CD14-positive monocyte (primary cell): ENCODE measurements around the gene NTRK2. TPM values are rescaled to one million over a fixed set of nuclear protein-coding genes. Genes with fewer than 3 reads are reported as not detected.

ENCODE experiments used
- DNase-seq, 3 donors: peaks; one replicate each; pipeline ENCODE4 v3.0.0-alpha.2; 2011 to 2022
- H2AFZ ChIP-seq: 2 replicates; pipeline ENCODE4 v1.6.0; 2012; ENCODE audit warnings: mild to moderate bottlenecking, low read depth, low read length, inconsistent platforms; ENCODE audit not compliant: insufficient read depth, poor library complexity, severe bottlenecking
- H3K27ac ChIP-seq, 2 donors: 1 replicate in 1 of 2; 2 replicates in 1 of 2; pipeline ENCODE4 v1.5.1; 2012 to 2013; ENCODE audit warnings: low read length in 2 of 2, control low read depth in 1 of 2, inconsistent platforms in 1 of 2, low read depth in 1 of 2, mild to moderate bottlenecking in 1 of 2
- H3K27me3 ChIP-seq, 2 donors: one replicate each; pipeline versions ENCODE4 v1.6.0 to v1.6.1; 2011 to 2013; ENCODE audit warnings: low read length in 2 of 2; ENCODE audit not compliant: control insufficient read depth in 2 of 2, insufficient read depth in 2 of 2
- H3K36me3 ChIP-seq, 2 donors: replicated peaks in 1 of 2; 1 replicate in 1 of 2; 2 replicates in 1 of 2; pipeline versions ENCODE4 v1.5.1 to v1.6.1; 2012 to 2013; ENCODE audit warnings: low read length in 2 of 2, control low read depth in 1 of 2, inconsistent platforms in 1 of 2, mild to moderate bottlenecking in 1 of 2; ENCODE audit not compliant: insufficient read depth in 2 of 2, control insufficient read depth in 1 of 2
- H3K4me1 ChIP-seq, 2 donors: 1 replicate in 1 of 2; 2 replicates in 1 of 2; pipeline versions ENCODE4 v1.5.1 to v1.6.1; 2012 to 2013; ENCODE audit warnings: low read length in 2 of 2, control low read depth in 1 of 2, inconsistent platforms in 1 of 2, mild to moderate bottlenecking in 1 of 2, moderate library complexity in 1 of 2; ENCODE audit not compliant: insufficient read depth in 2 of 2, control insufficient read depth in 1 of 2
- H3K4me2 ChIP-seq: replicated peaks from 2 replicates; pipeline ENCODE3; 2012; ENCODE audit warnings: low read length, moderate library complexity, mild to moderate bottlenecking; ENCODE audit not compliant: poor library complexity, severe bottlenecking; ENCODE audit errors: extremely low read depth
- H3K4me3 ChIP-seq, 3 experiments: fragments of 200-600 bp in 1 of 3; sonication (generic) in 1 of 3; replicated peaks in 1 of 3; 1 replicate in 2 of 3; 2 replicates in 1 of 3; pipeline ENCODE4 v1.5.1; 2011 to 2013; ENCODE audit warnings: low read length in 3 of 3, mild to moderate bottlenecking in 3 of 3, control low read depth in 2 of 3, low read depth in 2 of 3, inconsistent platforms in 1 of 3, moderate library complexity in 1 of 3
- H3K79me2 ChIP-seq: 2 replicates; pipeline ENCODE4 v1.6.0; 2012; ENCODE audit warnings: mild to moderate bottlenecking, control low read depth, inconsistent platforms, low read length, moderate library complexity; ENCODE audit not compliant: insufficient read depth
- H3K9ac ChIP-seq: 2 replicates; pipeline ENCODE4 v1.6.0; 2017; ENCODE audit warnings: low read length, mild to moderate bottlenecking; ENCODE audit not compliant: insufficient read depth, poor library complexity, severe bottlenecking
- H3K9me3 ChIP-seq, 2 donors: replicated peaks in 1 of 2; 1 replicate in 1 of 2; 2 replicates in 1 of 2; pipeline versions ENCODE4 v1.5.1 to v1.6.1; 2012 to 2013; ENCODE audit warnings: low read length in 2 of 2, control low read depth in 1 of 2; ENCODE audit not compliant: control insufficient read depth in 1 of 2, insufficient read depth in 1 of 2
- H4K20me1 ChIP-seq: 2 replicates; pipeline ENCODE4 v1.6.0; 2012; ENCODE audit warnings: mild to moderate bottlenecking, low read length, control low read depth, moderate library complexity; ENCODE audit not compliant: insufficient read depth
- H3K27ac Mint-ChIP-seq, 7 donors: one replicate each; pipeline ENCODE4 v1.8.0; 2020; ENCODE audit warnings: mild to moderate bottlenecking in 7 of 7, mixed read lengths in 7 of 7, moderate library complexity in 6 of 7, inconsistent platforms in 2 of 7
- H3K27me3 Mint-ChIP-seq, 3 donors: one replicate each; pipeline ENCODE4 v1.8.0; 2021 to 2022; ENCODE audit warnings: low read depth in 3 of 3, mild to moderate bottlenecking in 3 of 3, mixed read lengths in 3 of 3, moderate library complexity in 3 of 3, inconsistent platforms in 1 of 3
- H3K36me3 Mint-ChIP-seq, 2 donors: one replicate each; pipeline ENCODE4 v1.8.0; 2020; ENCODE audit warnings: mixed read lengths in 2 of 2, inconsistent platforms in 1 of 2, mild to moderate bottlenecking in 1 of 2
- H3K4me1 Mint-ChIP-seq: one replicate; pipeline ENCODE4 v1.8.0; 2020; ENCODE audit warnings: mild to moderate bottlenecking, mixed read lengths
- H3K4me3 Mint-ChIP-seq, 2 donors: one replicate each; pipeline ENCODE4 v1.8.0; 2020; ENCODE audit warnings: mild to moderate bottlenecking in 2 of 2, mixed read lengths in 2 of 2, moderate library complexity in 1 of 2
- H3K9me3 Mint-ChIP-seq, 7 donors: one replicate each; pipeline ENCODE4 v1.8.0; 2020 to 2022; ENCODE audit warnings: mixed read lengths in 7 of 7, mild to moderate bottlenecking in 6 of 7, moderate library complexity in 6 of 7, inconsistent platforms in 2 of 7
- CTCF ChIP-seq: fragments of 200-600 bp; IDR thresholded peaks from one replicate; pipeline ENCODE4 v1.8.0; 2022; ENCODE audit warnings: antibody characterized with exemption, mild to moderate bottlenecking
- WGBS: methylation state at CpG from one replicate; pipeline ENCODE4 v1.1.5; 2013; ENCODE audit warnings: missing lambda C conversion rate; ENCODE audit not compliant: insufficient coverage; 5-methylcytosine and 5-hydroxymethylcytosine counted together
- intact Hi-C, 2 donors: fragments of 100-400 bp; cut with micrococcal nuclease; formaldehyde crosslinking; loops; one replicate each; pipeline versions ENCODE4 v1.15.0 to v1.15.1; 2023
- polyA plus RNA-seq, 3 donors: library from polyadenylated mRNA; depleted of rRNA in 1 of 3; unstranded in 2 of 3; stranded (reverse) in 1 of 3; fragments of 300-500 nt in 2 of 3; fragments of >200 nt in 1 of 3; fragmentation: Illumina TruSeq in 2 of 3; gene quantifications; 1 replicate in 2 of 3; 2 replicates in 1 of 3; pipeline ENCODE4 v1.2.3, GENCODE V29; 2012 to 2021

The NTRK2 gene
- polyA plus RNA-seq, 3 donors = not detected

GRCh38 chr9:85001925-85002324, 332.4 kb downstream of the NTRK2 start:
- no peak overlapping the region for H3K4me3 Mint-ChIP-seq
- Histone ChIP-seq H4K20me1 (no peaks in the 10 kb centered on the region), H3K36me3 (no peaks in the 10 kb centered on the region), H3K27me3 (no peaks in the 10 kb centered on the region), H3K4me3 (no peak overlapping the region), H3K4me2 (no peak overlapping the region), H3K79me2 (no peaks in the 10 kb centered on the region), H3K9me3 (peaks cover 6 to 10% of the 10 kb centered on the region in 2 donors), H3K27ac (no peak overlapping the region), H3K4me1 (no peaks in the 10 kb centered on the region), H2AFZ (no peak overlapping the region), H3K9ac (no peak overlapping the region)
- DNase-seq = no peak
- no peaks in the 10 kb centered on the region for H3K4me1 Mint-ChIP-seq
- H3K27ac Mint-ChIP-seq = no peak overlapping the region
- no peaks in the 10 kb centered on the region for H3K36me3 Mint-ChIP-seq
- intact Hi-C loops = no loop called here
- H3K9me3 Mint-ChIP-seq = peaks cover 2 to 20% (median 8%) of the 10 kb centered on the region in 7 donors
- WGBS = 100% methylated on average over 1 of the region's 1 CpG
- TF ChIP-seq CTCF = no peak
- H3K27me3 Mint-ChIP-seq = peaks cover 0 to 2% (median 1%) of the 10 kb centered on the region in 3 donors

GRCh38 chr9:85004818-85005413, 335.4 kb downstream of the NTRK2 start:
- Histone ChIP-seq H3K4me3 (no peak overlapping the region), H3K79me2 (no peaks in the 10 kb centered on the region), H3K9me3 (peaks cover 6 to 10% of the 10 kb centered on the region in 2 donors), H3K27ac (no peak overlapping the region), H3K27me3 (no peaks in the 10 kb centered on the region), H3K36me3 (no peaks in the 10 kb centered on the region), H3K4me1 (no peaks in the 10 kb centered on the region), H4K20me1 (no peaks in the 10 kb centered on the region), H3K9ac (no peak overlapping the region), H2AFZ (no peak overlapping the region), H3K4me2 (no peak overlapping the region)
- Mint-ChIP-seq H3K9me3 (peaks cover 2 to 19% (median 6%) of the 10 kb centered on the region in 7 donors), H3K36me3 (no peaks in the 10 kb centered on the region), H3K4me3 (no peak overlapping the region), H3K27me3 (peaks cover 0 to 1% (median 0%) of the 10 kb centered on the region in 3 donors), H3K4me1 (no peaks in the 10 kb centered on the region), H3K27ac (no peak overlapping the region)
- intact Hi-C loops = no loop called here
- TF ChIP-seq CTCF = no peak
- WGBS = 80% methylated on average over 1 of the region's 3 CpGs
- no peak for DNase-seq
